Endodermal cell (in vitro differentiated cells): ENCODE data around the gene FLNC. TPM values are rescaled to one million over a fixed set of nuclear protein-coding genes. Genes with fewer than 3 reads are reported as not detected.

Experiments
- DNase-seq: peaks from one replicate; pipeline ENCODE4 v3.0.0-alpha.2; 2017
- H3K27ac ChIP-seq: 2 replicates; pipeline ENCODE4 v1.5.1; 2013; ENCODE audit warnings: mild to moderate bottlenecking, low read depth, low read length, moderate library complexity
- H3K27me3 ChIP-seq: 2 replicates; pipeline ENCODE4 v1.6.1; 2013; ENCODE audit warnings: mild to moderate bottlenecking, low read length, moderate library complexity; ENCODE audit not compliant: insufficient read depth, control insufficient read depth, poor library complexity, severe bottlenecking
- H3K36me3 ChIP-seq: 2 replicates; pipeline ENCODE4 v1.7.0; 2013; ENCODE audit warnings: mild to moderate bottlenecking, low read length, moderate library complexity; ENCODE audit not compliant: control insufficient read depth, insufficient read depth
- H3K4me1 ChIP-seq: one replicate; pipeline ENCODE4 v1.7.0; 2013; ENCODE audit warnings: low read length; ENCODE audit not compliant: control insufficient read depth, insufficient read depth
- H3K4me3 ChIP-seq: 2 replicates; pipeline ENCODE4 v1.5.1; 2013; ENCODE audit warnings: mild to moderate bottlenecking, low read length, moderate library complexity
- H3K9ac ChIP-seq: 2 replicates; pipeline ENCODE4 v1.6.1; 2013; ENCODE audit warnings: mild to moderate bottlenecking, low read length, moderate library complexity; ENCODE audit not compliant: poor library complexity, severe bottlenecking; ENCODE audit errors: extremely low read depth
- H3K9me3 ChIP-seq: 2 replicates; pipeline ENCODE4 v1.6.1; 2013; ENCODE audit warnings: mild to moderate bottlenecking, low read length, moderate library complexity; ENCODE audit not compliant: control insufficient read depth
- H3K27ac Mint-ChIP-seq: 2 replicates; pipeline ENCODE4 v1.8.0; 2020; ENCODE audit warnings: mixed read lengths
- H3K27me3 Mint-ChIP-seq: 2 replicates; pipeline ENCODE4 v1.8.0; 2021; ENCODE audit warnings: mild to moderate bottlenecking, mixed read lengths; ENCODE audit not compliant: insufficient read depth
- H3K36me3 Mint-ChIP-seq: 2 replicates; pipeline ENCODE4 v1.8.0; 2020; ENCODE audit warnings: low read depth, mixed read lengths
- H3K4me1 Mint-ChIP-seq: 2 replicates; pipeline ENCODE4 v1.8.0; 2020; ENCODE audit warnings: mixed read lengths
- H3K4me3 Mint-ChIP-seq: 2 replicates; pipeline ENCODE4 v1.8.0; 2020; ENCODE audit warnings: mild to moderate bottlenecking, moderate library complexity, mixed read lengths
- H3K9me3 Mint-ChIP-seq: 2 replicates; pipeline ENCODE4 v1.8.0; 2020; ENCODE audit warnings: mild to moderate bottlenecking, mixed read lengths
- CTCF ChIP-seq: fragments of 200-600 bp; sonication (generic); conservative IDR thresholded peaks from 2 replicates; pipeline ENCODE4 v1.5.0; 2021; ENCODE audit warnings: antibody characterized with exemption, mild to moderate bottlenecking
- WGBS, 2 experiments: methylation state at CpG; one replicate each; pipeline versions ENCODE4 v1.1.5 to v1.1.7; 2013; ENCODE audit warnings: missing lambda C conversion rate in 2 of 2, mixed read lengths in 1 of 2; ENCODE audit not compliant: insufficient coverage in 1 of 2, insufficient read length in 1 of 2; 5-methylcytosine and 5-hydroxymethylcytosine counted together
- total RNA-seq, 2 donors: library from RNA; stranded (reverse); fragmentation: NEBNext Ultra II Directional in 1 of 2; extraction: Animal tissue kit (Norgen Biotek cat#: 25700) in 1 of 2; gene quantifications; 2 replicates in 1 of 2; 3 replicates in 1 of 2; pipeline ENCODE4 v1.2.1, GENCODE V29; 2021

The FLNC gene
- total RNA-seq, 2 donors from 2014 or later, result 6.6 to 11.5 TPM

- peak overlapping the region; percentile 80 for H3K4me3 ChIP-seq
- peaks cover 18% of the 10 kb centered on the region for H3K36me3 ChIP-seq
- no peak overlapping the region for H3K27ac ChIP-seq
- peaks cover 49% of the 10 kb centered on the region for H3K27me3 Mint-ChIP-seq
- H3K9ac ChIP-seq, result no peak overlapping the region
- 43 to 82% methylated on average over 7 to 13 of the region's 13 CpGs for WGBS, 2 experiments
- no peak overlapping the region for H3K27ac Mint-ChIP-seq
- H3K4me1 Mint-ChIP-seq, result peaks cover 17% of the 10 kb centered on the region
- H3K36me3 Mint-ChIP-seq, result peaks cover 22% of the 10 kb centered on the region
- peak overlapping the region; percentile 51 for H3K4me3 Mint-ChIP-seq
- H3K9me3 ChIP-seq, result no peaks in the 10 kb centered on the region
- peaks cover 33% of the 10 kb centered on the region for H3K27me3 ChIP-seq
- no peaks in the 10 kb centered on the region for H3K9me3 Mint-ChIP-seq
- peak; percentile 54 for DNase-seq
- TF ChIP-seq CTCF, result no peak
- H3K4me1 ChIP-seq, result no peaks in the 10 kb centered on the region
Observed at GRCh38 chr7:128868624-128869137, 38.5 kb downstream of the FLNC start.

- H3K27me3 Mint-ChIP-seq, result peaks cover 49% of the 10 kb centered on the region
- H3K9me3 Mint-ChIP-seq, result no peaks in the 10 kb centered on the region
- Histone ChIP-seq H3K9me3 (no peaks in the 10 kb centered on the region), H3K4me3 (peak overlapping the region; percentile 80), H3K36me3 (peaks cover 18% of the 10 kb centered on the region), H3K9ac (peak overlapping the region; percentile 15), H3K4me1 (no peaks in the 10 kb centered on the region), H3K27ac (no peak overlapping the region), H3K27me3 (peaks cover 33% of the 10 kb centered on the region)
- peaks cover 22% of the 10 kb centered on the region for H3K36me3 Mint-ChIP-seq
- peak; percentile 88 for DNase-seq
- peak overlapping the region; percentile 51 for H3K4me3 Mint-ChIP-seq
- no peak overlapping the region for H3K27ac Mint-ChIP-seq
- peaks cover 14% of the 10 kb centered on the region for H3K4me1 Mint-ChIP-seq
- WGBS, 2 experiments, result 1 to 2% methylated on average over 33 to 86 of the region's 86 CpGs
- peak; percentile 26 for TF ChIP-seq CTCF
Observed at GRCh38 chr7:128869138-128869943, 39.1 kb downstream of the FLNC start.

GRCh38 chr7:128869944-128870285 lies 39.7 kb downstream of the FLNC start:
- no peaks in the 10 kb centered on the region for H3K4me1 ChIP-seq
- peaks cover 18% of the 10 kb centered on the region for H3K36me3 Mint-ChIP-seq
- peaks cover 16% of the 10 kb centered on the region for H3K36me3 ChIP-seq
- H3K27ac Mint-ChIP-seq, result no peak overlapping the region
- peaks cover 49% of the 10 kb centered on the region for H3K27me3 Mint-ChIP-seq
- no peaks in the 10 kb centered on the region for H3K9me3 ChIP-seq
- whole genome bisulfite sequencing, 2 experiments, result 5 to 9% methylated on average over 27 to 30 of the region's 30 CpGs
- no peak for TF ChIP-seq CTCF
- peaks cover 14% of the 10 kb centered on the region for H3K4me1 Mint-ChIP-seq
- H3K27ac ChIP-seq, result no peak overlapping the region
- peak overlapping the region; percentile 80 for H3K4me3 ChIP-seq
- DNase-seq, result peak; percentile 79
- H3K4me3 Mint-ChIP-seq, result peak overlapping the region; percentile 48
- no peaks in the 10 kb centered on the region for H3K9me3 Mint-ChIP-seq
- peaks cover 33% of the 10 kb centered on the region for H3K27me3 ChIP-seq
- H3K9ac ChIP-seq, result no peak overlapping the region
